Epithelial cell of proximal tubule (primary cell): ENCODE measurements around the gene COL20A1. TPM values are rescaled to one million over a fixed set of nuclear protein-coding genes. Genes with fewer than 3 reads are reported as not detected.

Source experiments
- DNase-seq: peaks from one replicate; pipeline ENCODE4 v3.0.0-alpha.2; 2011; ENCODE audit warnings: low read depth
- H3K4me3 ChIP-seq: 2 replicates; pipeline ENCODE4 v1.5.1; 2011; ENCODE audit warnings: low read depth, mild to moderate bottlenecking, low read length
- CTCF ChIP-seq: conservative IDR thresholded peaks from 2 replicates; pipeline ENCODE4 v1.5.1; 2012; ENCODE audit warnings: low read depth, mild to moderate bottlenecking, low read length
- total RNA-seq: library from RNA; depleted of rRNA; stranded (reverse); fragments of >200 nt; gene quantifications from 2 replicates; pipeline ENCODE4 v1.2.3, GENCODE V29; 2015

The COL20A1 gene
- total RNA-seq, 1 donor from 2014 or later = not detected

GRCh38 chr20:63290677-63291472, 2.1 kb upstream of the COL20A1 start:
- TF ChIP-seq CTCF = peak; percentile 59
- DNase-seq = no peak
- H3K4me3 ChIP-seq = no peak overlapping the region

GRCh38 chr20:63291811-63292210, 1.2 kb upstream of the COL20A1 start:
- no peak for DNase-seq
- TF ChIP-seq CTCF = no peak
- no peak overlapping the region for H3K4me3 ChIP-seq

- DNase-seq = no peak
Measured at GRCh38 chr20:63292292-63292701, 689 bp upstream of the COL20A1 start.

GRCh38 chr20:63293456-63293855, 470 bp downstream of the COL20A1 start:
- TF ChIP-seq CTCF = no peak
- H3K4me3 ChIP-seq = no peak overlapping the region
- no peak for DNase-seq

More at GRCh38 chr20:63292292-63292701, 689 bp upstream of the COL20A1 start:
- TF ChIP-seq CTCF = no peak
- no peak overlapping the region for H3K4me3 ChIP-seq

GRCh38 chr20:63293871-63294535, 1.0 kb downstream of the COL20A1 start:
- no peak for TF ChIP-seq CTCF
- no peak overlapping the region for H3K4me3 ChIP-seq
- no peak for DNase-seq

GRCh38 chr20:63294536-63294900, 1.5 kb downstream of the COL20A1 start:
- TF ChIP-seq CTCF = no peak
- H3K4me3 ChIP-seq = no peak overlapping the region
- no peak for DNase-seq

GRCh38 chr20:63295018-63295417, 2.0 kb downstream of the COL20A1 start:
- no peak for DNase-seq
- no peak overlapping the region for H3K4me3 ChIP-seq
- TF ChIP-seq CTCF = no peak
